Esophagus squamous epithelium (tissue), 5 donors: ENCODE measurements around the gene WDPCP. TPM values are rescaled to one million over a fixed set of nuclear protein-coding genes. Genes with fewer than 3 reads are reported as not detected.
"Not testable (repeated sequence)": the region's sequence is repeated elsewhere in the genome, so short reads cannot be mapped to it uniquely, and the experiment has no call there.

Experiments
- DNase-seq: peaks from one replicate; lab custom pipeline; 2025; lab: John Stamatoyannopoulos, UW
- H3K27ac ChIP-seq, 4 donors: fragments of 200-600 bp; sonication (generic); one replicate each; pipeline ENCODE4 v1.5.1; 2016 to 2019; ENCODE audit warnings: mild to moderate bottlenecking in 1 of 4
- H3K27me3 ChIP-seq, 4 donors: fragments of 200-600 bp; sonication (generic); 1 replicate in 3 of 4; 2 replicates in 1 of 4; pipeline versions ENCODE4 v1.5.1 to v1.6.0; 2017 to 2021; ENCODE audit warnings: antibody characterized with exemption in 1 of 4
- H3K36me3 ChIP-seq, 3 donors: fragments of 200-600 bp; sonication (generic); one replicate each; pipeline ENCODE4 v1.5.1; 2016 to 2019
- H3K4me1 ChIP-seq, 3 donors: fragments of 200-600 bp; sonication (generic); one replicate each; pipeline ENCODE4 v1.5.1; 2017 to 2019
- H3K4me3 ChIP-seq, 4 donors: fragments of 200-600 bp; sonication (generic); 1 replicate in 3 of 4; 2 replicates in 1 of 4; pipeline ENCODE4 v1.5.1; 2016 to 2019; ENCODE audit warnings: mild to moderate bottlenecking in 2 of 4, moderate library complexity in 1 of 4
- H3K9me3 ChIP-seq, 3 donors: fragments of 200-600 bp; sonication (generic); one replicate each; pipeline ENCODE4 v1.5.1; 2016 to 2019
- POLR2A ChIP-seq, 4 donors: fragments of 450-650 bp; IDR thresholded peaks; one replicate each; pipeline ENCODE4 v1.6.1; 2017; ENCODE audit warnings: antibody characterized with exemption in 4 of 4, mild to moderate bottlenecking in 4 of 4, moderate library complexity in 3 of 4
- WGBS, 2 donors: methylation state at CpG; one replicate each; pipeline ENCODE4 v1.1.5; 2018; 5-methylcytosine and 5-hydroxymethylcytosine counted together
- intact Hi-C: fragments of 100-400 bp; cut with DNase I; formaldehyde crosslinking; loops from one replicate; pipeline ENCODE4 v1.15.0; 2022
- total RNA-seq, 4 donors: library from RNA; depleted of rRNA; stranded (reverse); fragments of >200 nt; gene quantifications; one replicate each; pipeline ENCODE4 v1.1.0, GENCODE V29; 2016
- TF ChIP-seq, protein P1 (sequence below), 6 experiments: fragments of 450-650 bp in 4 of 6; fragments of 200-600 bp in 2 of 6; sonication (generic) in 2 of 6; IDR thresholded peaks; one replicate each; pipeline ENCODE4 v1.5.1; 2016 to 2019; ENCODE audit warnings: antibody characterized with exemption in 6 of 6, mild to moderate bottlenecking in 4 of 6, moderate library complexity in 4 of 6
- donor health status: DM: yes; HTN: yes; CAD: no.

The WDPCP gene
- total RNA-seq, 4 donors from 2014 or later, result 3.0 to 9.7 (median 3.8) TPM

GRCh38 chr2:63163161-63163820 lies 425.0 kb downstream of the WDPCP start:
- H3K4me1 ChIP-seq, result no peaks in the 10 kb centered on the region
- TF ChIP-seq, protein P1, sequence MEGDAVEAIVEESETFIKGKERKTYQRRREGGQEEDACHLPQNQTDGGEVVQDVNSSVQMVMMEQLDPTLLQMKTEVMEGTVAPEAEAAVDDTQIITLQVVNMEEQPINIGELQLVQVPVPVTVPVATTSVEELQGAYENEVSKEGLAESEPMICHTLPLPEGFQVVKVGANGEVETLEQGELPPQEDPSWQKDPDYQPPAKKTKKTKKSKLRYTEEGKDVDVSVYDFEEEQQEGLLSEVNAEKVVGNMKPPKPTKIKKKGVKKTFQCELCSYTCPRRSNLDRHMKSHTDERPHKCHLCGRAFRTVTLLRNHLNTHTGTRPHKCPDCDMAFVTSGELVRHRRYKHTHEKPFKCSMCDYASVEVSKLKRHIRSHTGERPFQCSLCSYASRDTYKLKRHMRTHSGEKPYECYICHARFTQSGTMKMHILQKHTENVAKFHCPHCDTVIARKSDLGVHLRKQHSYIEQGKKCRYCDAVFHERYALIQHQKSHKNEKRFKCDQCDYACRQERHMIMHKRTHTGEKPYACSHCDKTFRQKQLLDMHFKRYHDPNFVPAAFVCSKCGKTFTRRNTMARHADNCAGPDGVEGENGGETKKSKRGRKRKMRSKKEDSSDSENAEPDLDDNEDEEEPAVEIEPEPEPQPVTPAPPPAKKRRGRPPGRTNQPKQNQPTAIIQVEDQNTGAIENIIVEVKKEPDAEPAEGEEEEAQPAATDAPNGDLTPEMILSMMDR (IDR thresholded peaks at IDR 0.05), result no peak
- no peak for TF ChIP-seq POLR2A (IDR thresholded peaks at IDR 0.05)
- no peak for DNase-seq
- no peak overlapping the region for H3K4me3 ChIP-seq
- intact Hi-C loops, result no loop called here
- no peaks in the 10 kb centered on the region for H3K36me3 ChIP-seq
- H3K27ac ChIP-seq, result no peak overlapping the region
- 41 to 50% methylated on average over 1 of the region's 1 CpG for WGBS, 2 donors
- H3K9me3 ChIP-seq, result peaks cover 0 to 8% (median 6%) of the 10 kb centered on the region in 3 donors
- H3K27me3 ChIP-seq, result no peaks in the 10 kb centered on the region

DNA sequence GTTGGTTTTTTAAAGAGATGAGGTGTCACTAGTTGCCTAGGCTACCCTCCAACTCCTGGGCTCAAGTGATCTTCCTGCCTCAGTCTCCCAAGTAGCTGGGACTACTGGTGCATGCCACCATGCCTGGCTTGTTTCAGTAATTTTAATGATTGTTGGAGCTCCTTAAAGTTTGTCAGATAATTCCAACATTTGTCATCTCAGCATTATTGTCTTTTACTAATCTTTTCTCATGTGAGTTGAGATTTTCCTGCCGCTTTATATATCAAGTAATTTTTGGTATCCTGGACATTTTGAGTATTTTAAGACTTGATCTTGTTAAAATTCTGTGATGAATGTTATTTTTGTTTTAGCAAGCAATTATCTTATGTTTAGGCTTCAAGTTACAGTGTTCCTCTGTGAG lies 429.0 kb downstream of the WDPCP start:
- intact Hi-C loops, result no loop called here
- Histone ChIP-seq H3K4me3 (no peak overlapping the region), H3K9me3 (no peaks in the 10 kb centered on the region), H3K27ac (no peak overlapping the region), H3K4me1 (no peaks in the 10 kb centered on the region), H3K27me3 (no peaks in the 10 kb centered on the region), H3K36me3 (no peaks in the 10 kb centered on the region)
- TF ChIP-seq POLR2A (IDR thresholded peaks at IDR 0.05), result no peak
- TF ChIP-seq, protein P1 (IDR thresholded peaks at IDR 0.05), result no peak
- WGBS, 2 donors, result 90 to 95% methylated on average over 1 of the region's 1 CpG
- DNase-seq, result no peak

- H3K4me3 ChIP-seq, H3K36me3 ChIP-seq, H3K4me1 ChIP-seq, H3K27me3 ChIP-seq, intact Hi-C loops, H3K27ac ChIP-seq, DNase-seq: not testable (repeated sequence)
- peaks cover 0 to 36% (median 18%) of the 10 kb centered on the region in 3 donors for H3K9me3 ChIP-seq
Measured at GRCh38 chr2:63136683-63137082, 451.6 kb downstream of the WDPCP start.

- Histone ChIP-seq H3K27me3 (no peaks in the 10 kb centered on the region), H3K4me3 (no peak overlapping the region), H3K27ac (no peak overlapping the region), H3K9me3 (peaks cover 0 to 26% (median 10%) of the 10 kb centered on the region in 3 donors), H3K36me3 (no peaks in the 10 kb centered on the region), H3K4me1 (no peaks in the 10 kb centered on the region)
- DNase-seq, result no peak
- intact Hi-C loops, result no loop called here
- 86 to 93% methylated on average over 2 of the region's 2 CpGs for WGBS, 2 donors
- TF ChIP-seq, protein P1 (IDR thresholded peaks at IDR 0.05), result no peak
- no peak for TF ChIP-seq POLR2A (IDR thresholded peaks at IDR 0.05)
Measured at GRCh38 chr2:63132020-63132419, 456.3 kb downstream of the WDPCP start.

DNA sequence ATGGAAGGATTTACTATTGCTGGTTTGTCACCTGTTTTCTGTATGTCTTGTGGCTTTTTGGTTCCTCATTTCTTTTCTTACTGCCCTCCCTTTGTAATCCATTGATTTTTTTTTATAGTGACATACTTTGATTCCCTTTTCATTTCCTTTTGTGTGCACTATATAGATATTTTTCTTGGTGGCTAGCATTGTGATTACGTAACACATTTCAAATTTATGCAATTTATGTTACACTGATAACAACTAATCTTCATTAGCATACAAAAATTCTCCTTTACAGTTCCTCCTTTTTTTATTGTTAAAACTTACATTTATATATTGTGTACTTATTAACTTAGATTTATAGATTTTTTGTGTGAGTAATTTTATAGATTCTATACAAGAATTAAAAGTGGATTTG lies 457.1 kb downstream of the WDPCP start:
- TF ChIP-seq, protein P1 (IDR thresholded peaks at IDR 0.05), result no peak
- no peak for TF ChIP-seq POLR2A (IDR thresholded peaks at IDR 0.05)
- no peaks in the 10 kb centered on the region for H3K4me1 ChIP-seq
- 87 to 90% methylated on average over 1 of the region's 1 CpG for WGBS, 2 donors
- DNase-seq, result no peak
- peaks cover 0 to 20% (median 3%) of the 10 kb centered on the region in 3 donors for H3K9me3 ChIP-seq
- intact Hi-C loops, result no loop called here
- no peak overlapping the region for H3K27ac ChIP-seq
- H3K27me3 ChIP-seq, result no peaks in the 10 kb centered on the region
- H3K36me3 ChIP-seq, result no peaks in the 10 kb centered on the region
- H3K4me3 ChIP-seq, result no peak overlapping the region
